GM18907 (cell line): Measurements from ENCODE around the gene GTF2H1.
"Not testable (repeated sequence)": the region's sequence is repeated elsewhere in the genome, so short reads cannot be mapped to it uniquely, and the experiment has no call there.

Experiments used
- ATAC-seq: cut with Tn5 transposase; IDR thresholded peaks from one replicate; pipeline ENCODE4 v1.9.1; 2021; ENCODE audit warnings: mild to moderate bottlenecking, moderate library complexity; ENCODE audit not compliant: unreplicated experiment

The GTF2H1 gene

DNA sequence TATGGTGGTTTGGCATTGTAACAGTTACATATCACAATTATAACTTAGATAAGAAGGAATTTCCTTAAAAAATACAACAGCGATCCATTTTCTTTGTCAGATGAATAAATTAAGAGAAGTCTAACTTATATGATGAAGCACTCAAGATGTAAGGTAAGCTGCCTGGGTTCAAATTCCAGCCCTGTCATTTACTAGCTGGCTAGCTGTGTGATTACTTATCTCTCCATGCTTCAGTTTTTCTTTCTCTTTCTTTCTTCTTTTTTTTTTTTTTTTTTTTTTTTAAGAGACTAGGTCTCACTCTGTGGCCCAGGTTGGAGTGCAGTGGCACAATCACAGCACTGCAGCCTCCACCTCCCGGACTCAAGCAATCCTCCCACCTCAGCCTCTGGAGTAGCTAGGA lies 49.8 kb downstream of the GTF2H1 start:
- no peak for ATAC-seq

DNA sequence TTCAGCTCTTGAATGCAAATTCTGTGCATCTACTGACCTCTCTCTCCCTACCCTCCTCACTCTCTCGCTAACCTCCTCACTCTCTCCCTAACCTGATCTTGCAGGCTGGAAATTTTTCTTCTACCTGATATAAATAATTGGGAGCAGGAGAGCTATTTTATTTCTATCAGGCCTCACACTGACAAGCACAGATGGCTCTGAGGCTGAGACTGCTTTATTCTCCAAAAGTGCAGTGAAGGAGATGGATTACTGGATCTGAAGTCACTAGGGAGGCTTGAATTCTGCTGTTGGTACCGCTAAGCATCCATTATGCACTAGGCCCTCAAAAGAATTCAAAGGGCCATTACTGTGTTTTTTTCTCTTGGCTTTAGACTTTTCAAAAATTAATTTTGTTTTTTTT lies 52.6 kb downstream of the GTF2H1 start:
- ATAC-seq: no peak

DNA sequence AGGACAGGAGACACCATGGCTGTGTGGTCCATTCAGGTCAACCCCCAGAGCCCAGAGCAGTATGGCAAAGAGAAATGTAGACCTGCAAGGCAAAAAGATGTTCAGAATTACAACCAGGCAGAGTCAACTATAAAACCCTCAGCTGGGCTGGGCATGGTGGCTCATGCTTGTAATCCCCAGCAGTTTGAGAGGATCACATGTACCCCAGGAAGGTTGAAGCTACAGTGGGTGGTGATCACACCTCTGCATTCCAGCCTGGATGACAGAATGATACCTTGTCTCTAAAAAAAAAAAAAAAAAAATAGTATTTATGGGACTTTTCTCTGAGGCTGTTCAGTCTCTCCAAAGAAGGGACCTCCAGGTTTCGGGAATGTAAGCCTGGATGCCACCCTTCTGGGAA lies 53.6 kb downstream of the GTF2H1 start:
- no peak for ATAC-seq

DNA sequence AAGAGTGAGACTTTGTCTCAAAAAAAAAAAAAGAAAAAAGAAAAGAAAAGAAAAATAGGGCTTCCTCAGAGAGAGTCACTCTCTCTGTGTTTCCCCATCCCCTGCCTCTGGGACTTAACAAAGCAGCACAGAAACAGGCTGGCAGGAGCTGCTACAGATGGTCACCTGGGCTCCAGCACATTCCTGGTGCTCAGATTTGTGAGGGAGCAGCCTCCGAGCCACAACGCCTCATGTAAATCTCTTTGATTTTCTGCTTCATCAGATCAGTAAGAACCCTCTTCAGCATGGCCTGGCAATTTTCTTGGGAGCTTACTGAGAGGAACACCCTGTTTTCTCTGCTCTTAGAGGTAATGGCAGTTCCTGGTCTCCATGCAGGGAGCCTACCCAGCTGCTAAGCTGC lies 56.8 kb downstream of the GTF2H1 start:
- no peak for ATAC-seq

DNA sequence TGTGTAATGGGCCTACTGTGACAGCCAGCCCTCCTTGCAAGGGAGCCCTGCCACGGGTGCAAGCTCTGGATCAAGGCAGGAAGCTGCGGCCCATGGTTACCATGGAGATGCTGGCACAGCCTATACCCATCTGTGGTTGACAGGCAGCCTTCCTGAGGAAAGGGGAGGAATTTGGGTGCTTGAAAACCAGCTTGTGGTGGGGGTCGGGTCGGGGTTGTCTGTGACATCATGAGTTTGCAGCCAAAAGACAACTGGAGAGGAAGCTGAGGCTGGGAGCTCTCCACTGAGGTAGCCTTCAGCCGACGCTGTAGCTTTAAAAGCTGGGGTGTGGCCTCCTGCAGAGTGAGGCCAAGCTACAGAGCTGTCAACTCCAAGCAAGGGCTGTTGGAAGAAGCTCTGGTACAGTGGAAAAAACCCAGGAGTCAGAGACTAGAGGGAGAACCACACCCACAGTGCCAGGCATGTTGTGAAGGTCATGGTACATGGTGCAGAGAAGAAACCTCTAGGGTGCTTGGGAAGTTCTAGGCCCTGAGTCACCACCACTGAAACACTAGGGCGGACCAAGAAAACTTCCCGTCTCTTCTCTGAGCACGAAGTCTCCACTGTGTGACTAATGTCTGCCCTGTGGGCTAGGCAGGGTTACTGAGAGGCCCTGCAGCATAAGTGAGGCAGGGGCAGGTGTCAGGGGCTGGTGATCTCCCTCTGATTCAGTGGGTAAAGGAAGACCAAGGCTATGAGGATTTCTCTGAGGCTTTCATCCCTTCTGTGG lies 61.2 kb downstream of the GTF2H1 start:
- peak; percentile 90 for ATAC-seq

DNA sequence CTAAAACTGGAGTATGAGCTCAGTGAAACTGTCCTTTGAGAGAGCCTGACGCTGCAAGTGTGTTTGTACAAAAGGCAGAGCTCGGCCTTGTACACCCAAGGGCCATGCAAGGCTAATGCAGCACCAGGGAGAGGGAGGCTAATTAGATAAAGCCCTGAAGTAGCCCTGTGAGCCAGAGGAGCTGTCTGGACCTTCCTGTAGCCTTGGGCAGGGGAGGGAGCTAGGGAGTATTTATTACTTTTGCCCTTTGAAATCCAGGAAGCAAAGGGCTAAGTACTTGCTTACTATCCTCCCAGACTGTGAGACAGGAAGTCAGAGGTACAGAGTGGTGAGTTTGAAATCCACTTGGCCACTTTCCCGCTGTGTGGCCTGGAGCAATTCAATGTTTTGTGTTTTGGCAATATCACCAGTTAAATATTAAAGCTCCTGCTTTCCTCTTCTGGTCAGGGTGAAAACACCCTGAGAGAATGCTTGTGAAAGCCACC lies 61.8 kb downstream of the GTF2H1 start:
- ATAC-seq: peak; percentile 70

DNA sequence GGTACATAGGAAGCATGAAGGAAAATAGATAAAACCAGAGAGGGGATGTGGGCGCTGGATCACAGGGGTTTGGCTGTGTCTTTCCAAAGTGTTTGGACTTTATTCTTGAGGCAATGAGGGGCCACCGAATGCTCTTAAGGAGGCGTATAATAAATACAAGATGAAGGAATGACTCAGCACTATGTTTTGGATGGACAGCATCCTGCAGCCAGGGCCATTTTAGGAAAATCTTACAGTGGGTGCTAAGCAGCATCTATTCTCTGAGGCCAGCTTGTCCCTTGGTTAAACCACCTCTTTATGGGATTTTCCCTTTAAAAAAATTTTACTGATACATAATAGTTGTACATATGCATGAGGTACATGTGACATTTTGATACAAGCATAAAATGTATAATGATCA lies 67.7 kb downstream of the GTF2H1 start:
- ATAC-seq: no peak

DNA sequence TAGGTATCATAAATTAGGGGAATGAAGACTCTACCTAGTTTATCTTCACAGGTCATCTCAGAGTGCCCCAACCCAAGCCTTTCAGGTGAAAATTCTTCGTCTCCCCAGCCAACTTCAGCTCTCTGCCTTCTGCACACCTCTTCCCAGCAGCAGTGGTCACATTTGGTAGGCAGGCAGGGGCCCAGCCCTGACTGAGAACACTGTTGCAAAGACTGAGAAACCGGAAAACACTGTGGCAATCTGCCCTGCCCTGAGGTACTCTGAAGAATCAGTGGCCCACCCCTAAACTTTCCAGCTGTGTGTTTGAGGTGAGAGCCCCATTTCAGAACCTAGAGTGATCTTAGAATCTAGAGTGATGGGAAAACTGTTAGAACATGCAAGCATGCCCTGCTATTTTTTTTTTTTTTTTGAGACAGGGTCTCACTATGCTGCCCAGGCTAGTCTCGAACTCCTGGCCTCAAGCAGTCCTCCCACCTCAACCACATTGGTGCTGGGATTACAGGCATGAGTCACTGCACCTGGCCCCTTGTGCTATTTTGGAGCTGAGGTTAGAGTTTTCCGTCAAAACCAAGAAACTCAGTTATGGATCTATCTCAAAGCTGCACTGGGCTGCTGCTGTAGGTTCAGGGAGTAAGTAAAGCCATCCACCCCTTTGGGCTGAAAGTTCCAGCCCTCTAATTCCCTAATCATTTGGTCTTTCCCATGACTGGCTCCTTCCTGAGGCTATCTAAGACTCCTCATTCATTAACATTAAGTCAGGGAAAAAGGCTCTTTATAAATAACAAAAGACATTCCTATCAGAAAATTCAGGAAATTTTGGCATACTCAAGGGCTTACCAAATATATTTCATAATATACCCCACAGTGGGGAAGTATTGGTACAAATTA lies 70.3 kb downstream of the GTF2H1 start:
- ATAC-seq: no peak

DNA sequence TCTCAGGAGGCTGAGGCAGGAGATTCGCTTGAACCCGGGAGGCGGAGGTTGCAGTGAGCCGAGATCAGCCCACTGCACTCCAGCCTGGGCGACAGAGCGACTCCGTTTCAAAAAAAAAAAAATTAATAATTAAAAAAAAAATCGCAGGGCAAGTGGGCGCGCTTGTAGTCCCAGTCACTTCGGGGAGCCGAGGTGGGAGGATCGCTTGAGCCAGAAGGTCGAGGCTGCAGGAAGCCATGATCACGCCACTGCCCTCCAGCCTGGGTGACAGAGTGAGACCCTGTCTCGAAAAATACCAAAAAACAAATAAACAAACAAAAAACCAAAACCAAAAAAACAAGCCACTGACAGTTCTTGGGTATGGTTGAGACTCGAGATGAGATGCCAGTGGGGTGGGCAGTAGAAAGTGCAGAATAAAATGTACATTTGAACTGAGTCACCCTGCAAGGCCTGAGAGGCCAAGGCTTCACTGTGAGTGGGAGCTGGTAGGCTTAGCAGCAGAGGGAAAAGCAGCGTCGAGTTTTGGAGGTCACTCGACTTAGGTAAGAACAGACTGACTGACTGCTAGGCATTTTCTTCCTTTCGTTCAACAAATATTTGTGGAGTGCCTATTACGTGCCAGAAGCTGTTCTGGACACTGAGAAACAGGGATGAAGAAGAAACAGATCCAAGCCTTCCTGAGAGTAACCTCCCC lies 71.4 kb downstream of the GTF2H1 start:
- ATAC-seq: peak; percentile 0

DNA sequence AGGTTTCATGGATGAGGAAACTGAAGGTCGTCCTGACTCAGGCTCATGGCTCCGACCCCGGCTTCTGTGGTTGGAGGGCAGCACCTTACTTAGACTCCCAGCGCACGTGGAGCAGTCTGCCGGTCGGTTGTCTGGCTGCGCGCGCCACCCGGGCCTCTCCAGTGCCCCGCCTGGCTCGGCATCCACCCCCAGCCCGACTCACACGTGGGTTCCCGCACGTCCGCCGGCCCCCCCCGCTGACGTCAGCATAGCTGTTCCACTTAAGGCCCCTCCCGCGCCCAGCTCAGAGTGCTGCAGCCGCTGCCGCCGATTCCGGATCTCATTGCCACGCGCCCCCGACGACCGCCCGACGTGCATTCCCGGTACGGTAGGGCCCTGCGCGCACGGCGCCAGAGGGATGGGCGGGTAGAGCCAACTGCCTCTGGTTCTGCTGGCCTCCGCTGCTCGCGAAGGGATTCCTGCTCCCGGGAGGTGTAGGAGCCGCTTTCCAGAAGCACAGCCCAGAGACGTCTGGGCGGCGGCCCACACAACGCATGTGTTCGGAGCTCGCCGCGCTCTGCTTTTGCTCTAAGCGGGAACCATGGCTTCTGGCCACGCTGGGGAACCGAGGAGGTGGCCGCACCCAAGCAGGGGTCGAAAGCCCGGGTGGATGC lies 72.0 kb downstream of the GTF2H1 start, which contains the start of gene LDHA:
TSS of gene LDHA (plus strand) at position 289 of the 653 bp plus-strand sequence. CDS start 2,280 bp downstream, outside the sequence.
- peak; percentile 75 for ATAC-seq

DNA sequence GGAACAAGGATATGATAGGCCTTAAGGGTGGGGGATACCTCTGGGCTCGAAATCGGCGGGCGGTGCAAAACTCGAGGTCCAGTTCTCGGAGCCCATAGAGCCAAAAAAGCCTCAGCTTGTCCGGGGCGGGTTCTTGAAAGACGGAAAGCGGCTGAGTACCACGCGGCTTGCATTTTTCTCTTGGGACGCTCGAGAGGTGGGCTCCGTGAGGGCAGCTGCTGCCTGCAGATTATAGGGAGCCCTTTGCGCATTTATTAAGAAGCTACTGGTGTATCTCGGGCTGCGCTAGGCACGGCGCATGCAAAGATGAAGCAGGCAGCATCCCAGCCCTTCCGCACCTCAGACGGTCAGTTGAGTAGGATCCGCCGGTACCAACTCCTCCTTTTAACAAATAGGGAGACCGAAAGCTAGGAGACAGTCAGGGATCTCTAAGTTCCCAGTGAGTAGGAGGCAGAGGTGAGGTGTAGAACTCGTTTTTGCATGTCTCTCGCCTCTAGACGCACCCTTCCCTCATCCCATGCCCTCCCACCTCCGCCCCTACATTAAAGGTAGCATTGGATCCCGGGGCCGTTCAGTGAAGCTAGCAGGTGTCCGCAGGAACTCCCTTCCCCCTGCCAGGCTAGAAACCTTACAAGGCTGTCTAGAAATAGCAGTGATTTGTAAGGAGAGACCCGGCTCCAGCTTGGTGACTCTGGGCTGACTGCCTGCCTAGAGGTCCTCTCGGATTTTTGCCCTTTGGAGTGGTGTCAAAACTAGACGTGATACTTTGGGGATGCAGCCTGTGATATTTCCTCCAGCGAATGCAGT lies 72.8 kb downstream of the GTF2H1 start:
- ATAC-seq: no peak

DNA sequence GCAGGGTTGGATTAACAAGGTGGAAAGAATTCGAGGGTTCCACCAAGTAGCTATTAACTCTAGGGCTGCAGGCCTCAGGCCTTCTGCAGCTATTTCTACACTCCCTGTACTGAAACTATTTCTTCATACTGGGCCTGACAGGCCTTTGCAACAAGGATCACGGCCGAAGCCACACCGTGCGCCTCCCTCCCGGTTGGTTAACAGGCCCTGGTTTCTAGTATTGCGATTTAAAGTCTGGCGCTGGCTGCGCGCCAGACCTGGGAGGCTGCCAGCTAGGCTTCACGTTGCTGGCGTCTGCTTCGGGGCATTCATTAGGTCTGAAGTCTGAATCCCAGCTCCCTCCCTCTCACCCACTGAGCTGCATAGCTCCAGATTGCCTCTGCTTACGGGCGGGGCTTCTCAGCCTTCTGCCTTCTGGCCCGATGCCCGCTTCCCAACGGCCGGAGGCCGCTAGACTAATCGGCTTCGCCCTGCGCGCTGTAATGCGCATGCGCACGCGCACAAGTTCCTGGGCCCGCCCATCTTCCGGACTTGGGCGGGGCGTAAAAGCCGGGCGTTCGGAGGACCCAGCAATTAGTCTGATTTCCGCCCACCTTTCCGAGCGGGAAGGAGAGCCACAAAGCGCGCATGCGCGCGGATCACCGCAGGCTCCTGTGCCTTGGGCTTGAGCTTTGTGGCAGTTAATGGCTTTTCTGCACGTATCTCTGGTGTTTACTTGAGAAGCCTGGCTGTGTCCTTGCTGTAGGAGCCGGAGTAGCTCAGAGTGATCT lies 73.6 kb downstream of the GTF2H1 start:
- ATAC-seq: peak; percentile 69

DNA sequence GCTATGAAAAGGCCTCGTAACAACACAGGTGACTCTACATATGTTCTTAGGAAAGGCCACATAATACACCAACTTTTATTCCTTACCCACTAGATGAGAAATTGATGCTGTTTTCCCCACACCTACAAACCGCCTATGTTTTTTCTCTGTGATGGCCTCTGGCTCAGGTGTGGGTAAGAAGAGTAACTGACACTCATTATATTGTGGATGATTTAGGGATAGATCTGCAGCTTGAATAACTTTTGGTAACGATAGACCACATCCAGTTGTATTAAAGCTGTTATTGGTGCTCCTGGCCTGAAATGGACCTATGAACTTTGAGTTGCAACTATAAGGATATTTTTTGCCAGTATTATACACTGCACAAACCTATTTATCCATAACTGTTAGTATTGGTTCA lies 75.6 kb downstream of the GTF2H1 start:
- no peak for ATAC-seq

DNA sequence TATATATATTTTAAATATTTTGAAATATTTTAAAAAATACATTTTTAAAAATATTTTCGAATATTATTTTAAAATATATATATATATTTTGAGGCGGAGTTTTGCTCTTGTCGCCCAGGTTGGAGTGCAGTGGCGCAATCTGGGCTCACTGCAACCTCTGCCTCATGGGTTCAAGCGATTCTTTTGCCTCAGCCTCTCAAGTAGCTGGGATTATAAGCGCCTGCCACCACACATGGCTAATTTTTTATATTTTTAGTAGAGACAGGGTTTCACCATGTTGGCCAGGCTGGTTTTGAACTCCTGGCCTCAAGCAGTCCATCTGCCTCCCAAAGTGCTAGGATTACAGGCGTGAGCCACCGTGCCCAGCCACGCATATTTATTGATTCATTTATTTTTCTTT lies 78.7 kb downstream of the GTF2H1 start:
- not testable (repeated sequence) for ATAC-seq

DNA sequence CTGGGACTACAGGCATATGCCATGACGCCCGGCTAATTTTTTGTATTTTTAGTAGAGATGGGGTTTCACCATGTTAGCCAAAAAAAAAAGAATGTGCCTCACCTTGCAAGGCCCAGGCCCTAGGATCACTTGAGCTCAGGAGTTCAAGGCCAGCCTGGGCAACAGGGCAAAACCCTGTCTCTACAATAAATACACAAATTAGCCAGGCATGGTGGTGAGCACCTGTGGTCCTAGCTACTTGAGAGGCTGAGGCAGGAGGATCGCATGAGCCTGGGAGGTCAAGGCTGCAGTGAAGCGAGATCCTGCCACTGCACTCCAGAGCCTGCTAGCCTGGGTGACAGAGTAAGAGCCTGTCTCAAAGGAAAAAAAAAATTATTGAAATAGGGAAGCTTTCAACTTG lies 81.7 kb downstream of the GTF2H1 start:
- ATAC-seq: no peak

DNA sequence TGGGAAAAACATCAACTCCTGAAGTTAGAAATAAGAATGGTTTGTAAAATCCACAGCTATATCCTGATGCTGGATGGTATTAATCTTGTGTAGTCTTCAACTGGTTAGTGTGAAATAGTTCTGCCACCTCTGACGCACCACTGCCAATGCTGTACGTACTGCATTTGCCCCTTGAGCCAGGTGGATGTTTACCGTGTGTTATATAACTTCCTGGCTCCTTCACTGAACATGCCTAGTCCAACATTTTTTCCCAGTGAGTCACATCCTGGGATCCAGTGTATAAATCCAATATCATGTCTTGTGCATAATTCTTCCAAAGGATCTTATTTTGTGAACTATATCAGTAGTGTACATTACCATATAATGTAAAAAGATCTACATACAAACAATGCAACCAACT lies 85.0 kb downstream of the GTF2H1 start:
- ATAC-seq: not testable (repeated sequence)

DNA sequence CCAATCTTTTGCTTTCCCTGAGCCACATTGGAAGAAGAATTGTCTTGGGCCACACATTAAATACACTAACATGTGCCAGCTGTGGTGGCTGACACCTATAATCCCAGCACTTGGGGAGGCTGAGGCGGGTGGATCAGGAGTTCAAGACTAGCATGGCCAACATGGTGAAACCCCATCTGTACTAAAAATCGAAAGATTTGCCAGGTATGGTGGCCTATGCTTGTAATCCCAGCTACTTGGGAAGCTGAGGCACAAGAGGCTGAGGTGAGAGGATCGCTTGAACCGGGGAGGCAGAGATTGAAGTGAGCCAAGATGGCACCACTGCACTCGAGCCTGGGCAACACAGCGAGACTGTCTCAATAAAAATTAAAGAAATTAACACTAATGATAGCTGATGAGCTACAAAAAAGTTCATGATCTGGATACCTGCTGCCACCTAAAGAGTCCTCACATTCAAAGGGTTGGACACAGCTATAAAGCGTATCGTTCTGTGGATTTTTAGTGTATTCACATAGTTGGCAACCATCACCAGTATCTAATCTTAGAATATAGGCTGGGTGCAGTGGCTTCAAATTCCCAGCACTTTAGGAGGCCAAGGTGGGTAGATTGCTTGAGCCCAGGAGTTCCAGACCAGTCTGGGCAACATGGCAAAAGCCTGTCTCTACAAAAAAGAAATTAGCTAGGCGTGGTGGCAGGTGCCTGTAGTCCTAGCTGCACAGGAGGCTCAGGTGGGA lies 86.4 kb downstream of the GTF2H1 start:
- ATAC-seq: no peak

DNA sequence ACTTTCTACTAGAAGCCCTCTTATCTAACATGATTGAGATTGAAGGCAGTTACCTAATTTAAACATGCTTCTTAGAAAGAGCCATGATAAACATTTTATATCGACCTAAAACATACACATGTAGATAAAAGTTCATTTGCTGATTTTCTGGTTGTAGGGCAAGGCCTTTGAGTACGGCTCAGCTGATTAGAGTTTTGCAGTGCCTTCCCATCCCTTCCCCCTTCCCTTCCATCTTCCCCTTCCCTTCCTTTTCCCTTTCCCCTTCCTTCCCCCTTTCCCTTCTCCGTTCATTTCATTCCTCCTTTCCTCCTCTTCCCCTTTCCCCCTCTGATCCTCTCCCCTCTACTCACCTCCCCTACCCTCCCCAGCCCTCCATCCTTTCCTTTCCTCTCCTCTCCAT lies 94.1 kb downstream of the GTF2H1 start:
- no peak for ATAC-seq
